ENCODE data around the gene HSF2.

HSF2 gene

GRCh38 chr6:122400121-122400450, 634 bp downstream of the HSF2 start:
- DNase-seq: no peak

- no peak for DNase-seq
Observed at GRCh38 chr6:122400462-122401089, 1.1 kb downstream of the HSF2 start.

GRCh38 chr6:122401104-122401503, 1.7 kb downstream of the HSF2 start:
- no peak for DNase-seq

GRCh38 chr6:122404444-122404843, 5.0 kb downstream of the HSF2 start:
- no peak for DNase-seq

- DNase-seq: no peak
Observed at GRCh38 chr6:122405417-122405816, 6.0 kb downstream of the HSF2 start.

GRCh38 chr6:122406187-122406586, 6.7 kb downstream of the HSF2 start:
- DNase-seq: no peak

GRCh38 chr6:122407712-122408111, 8.3 kb downstream of the HSF2 start:
- DNase-seq: no peak

- DNase-seq: no peak
Observed at GRCh38 chr6:122408240-122408639, 8.8 kb downstream of the HSF2 start.

- no peak for DNase-seq
Observed at GRCh38 chr6:122408702-122409458, 9.4 kb downstream of the HSF2 start.

GRCh38 chr6:122412001-122412400, 12.5 kb downstream of the HSF2 start:
- no peak for DNase-seq

GRCh38 chr6:122416825-122417224, 17.4 kb downstream of the HSF2 start:
- no peak for DNase-seq

- DNase-seq: no peak
Observed at GRCh38 chr6:122422003-122422402, 22.6 kb downstream of the HSF2 start.

GRCh38 chr6:122422614-122423267, 23.3 kb downstream of the HSF2 start:
- DNase-seq: no peak

GRCh38 chr6:122423734-122424133, 24.3 kb downstream of the HSF2 start:
- DNase-seq: no peak

- DNase-seq: no peak
Observed at GRCh38 chr6:122426597-122426996, 27.1 kb downstream of the HSF2 start.

GRCh38 chr6:122428781-122429180, 29.3 kb downstream of the HSF2 start:
- DNase-seq: no peak

GRCh38 chr6:122429323-122429722, 29.9 kb downstream of the HSF2 start:
- no peak for DNase-seq

GRCh38 chr6:122431780-122432179, 32.3 kb downstream of the HSF2 start:
- DNase-seq: no peak

- DNase-seq: no peak
Observed at GRCh38 chr6:122432816-122433215, 33.4 kb downstream of the HSF2 start.

- DNase-seq: no peak
Observed at GRCh38 chr6:122438975-122439374, 39.5 kb downstream of the HSF2 start.

- DNase-seq: no peak
Observed at GRCh38 chr6:122445274-122445673, 45.8 kb downstream of the HSF2 start.

GRCh38 chr6:122449069-122449468, 49.6 kb downstream of the HSF2 start:
- no peak for DNase-seq

GRCh38 chr6:122452509-122452908, 53.1 kb downstream of the HSF2 start:
- no peak for DNase-seq

- DNase-seq: no peak
Observed at GRCh38 chr6:122454673-122455072, 55.2 kb downstream of the HSF2 start.
